Tibial artery (tissue), 4 donors: ENCODE measurements around the gene SAT2.

ENCODE experiments used
- DNase-seq, 2 donors: peaks; one replicate each; pipeline ENCODE4 v3.0.0-alpha.2; 2019
- H3K27ac ChIP-seq, 2 donors: fragments of 200-600 bp; sonication (generic) in 1 of 2; 1 replicate in 1 of 2; 2 replicates in 1 of 2; pipeline ENCODE4 v1.5.1; 2018 to 2019; ENCODE audit warnings: mild to moderate bottlenecking in 1 of 2
- H3K27me3 ChIP-seq, 2 donors: fragments of 200-600 bp; sonication (generic) in 1 of 2; one replicate each; pipeline versions ENCODE4 v1.5.1 to v1.6.0; 2016 to 2019
- H3K36me3 ChIP-seq, 3 donors: fragments of 200-600 bp; sonication (generic) in 2 of 3; one replicate each; pipeline ENCODE4 v1.5.1; 2016 to 2019; ENCODE audit warnings: mild to moderate bottlenecking in 2 of 3
- H3K4me1 ChIP-seq, 4 donors: fragments of 200-600 bp; sonication (generic) in 2 of 4; 1 replicate in 3 of 4; 2 replicates in 1 of 4; pipeline ENCODE4 v1.5.1; 2016 to 2019
- H3K4me3 ChIP-seq, 2 donors: fragments of 200-600 bp; sonication (generic) in 1 of 2; 1 replicate in 1 of 2; 2 replicates in 1 of 2; pipeline ENCODE4 v1.5.1; 2018 to 2019; ENCODE audit warnings: mild to moderate bottlenecking in 2 of 2
- H3K9me3 ChIP-seq, 3 donors: fragments of 200-600 bp; sonication (generic) in 1 of 3; one replicate each; pipeline ENCODE4 v1.5.1; 2016 to 2019
- intact Hi-C: fragments of 100-400 bp; cut with DNase I; formaldehyde crosslinking; loops from one replicate; pipeline ENCODE4 v1.15.0; 2023; ENCODE audit warnings: low total_unique reads
- TF ChIP-seq, protein P1 (sequence below), 2 experiments: fragments of 200-600 bp in 1 of 2; fragments of 450-650 bp in 1 of 2; IDR thresholded peaks; one replicate each; pipeline ENCODE4 v1.5.1; 2017 to 2019; ENCODE audit warnings: antibody characterized with exemption in 2 of 2, mild to moderate bottlenecking in 1 of 2, moderate library complexity in 1 of 2

The SAT2 gene

DNA sequence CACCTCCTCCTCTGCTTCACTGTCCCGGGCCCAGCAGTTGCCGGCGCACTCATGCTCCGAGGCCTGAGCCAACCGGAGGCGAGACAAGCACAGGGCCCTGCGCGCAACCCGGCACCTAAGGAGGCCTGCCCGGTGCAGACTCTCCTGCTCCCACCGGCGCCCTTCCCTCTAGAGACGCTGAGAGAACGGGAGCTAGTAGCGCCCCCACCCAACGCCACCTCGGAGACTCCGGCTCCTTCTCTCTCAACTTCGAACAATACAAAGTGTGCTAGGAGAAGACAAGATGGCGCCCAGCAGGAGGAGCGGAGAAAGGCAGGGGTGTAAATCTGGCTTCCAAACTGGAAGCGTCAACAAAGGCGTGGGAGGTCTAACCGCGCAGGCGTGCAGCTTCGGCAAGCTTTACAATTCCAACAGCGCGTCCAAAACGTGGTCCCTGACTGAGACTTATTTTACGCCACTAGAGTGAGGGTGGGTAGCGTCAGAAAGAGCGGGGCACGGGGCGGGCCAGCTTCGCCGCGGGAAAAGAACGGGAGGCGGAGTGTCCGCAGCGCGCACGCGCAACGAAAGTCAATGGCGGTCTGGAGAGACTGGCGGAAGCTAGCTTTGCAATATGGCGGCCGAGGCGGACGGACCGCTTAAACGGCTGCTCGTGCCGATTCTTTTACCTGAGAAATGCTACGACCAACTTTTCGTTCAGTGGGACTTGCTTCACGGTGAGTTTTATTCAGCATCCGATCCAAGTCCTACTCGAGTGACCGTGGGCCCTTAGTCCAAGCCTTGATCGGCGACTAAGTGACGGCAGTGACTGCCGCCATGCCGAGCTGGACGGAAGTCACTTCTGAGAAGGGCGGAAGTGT, 44.1 kb downstream of the SAT2 start, which contains the start of gene MPDU1:
Gene MPDU1, plus strand, starts transcription at position 600 of the 857 bp plus-strand sequence. Its CDS starts 11 bp downstream, at position 611.
- H3K27ac ChIP-seq = peak within 1 kb of the TSS; percentile 85 to 92
- peaks cover 4 to 24% (median 11%) of the 10 kb centered on the region in 3 donors for H3K36me3 ChIP-seq
- DNase-seq = peak; percentile 93 to 99
- TF ChIP-seq, protein P1, sequence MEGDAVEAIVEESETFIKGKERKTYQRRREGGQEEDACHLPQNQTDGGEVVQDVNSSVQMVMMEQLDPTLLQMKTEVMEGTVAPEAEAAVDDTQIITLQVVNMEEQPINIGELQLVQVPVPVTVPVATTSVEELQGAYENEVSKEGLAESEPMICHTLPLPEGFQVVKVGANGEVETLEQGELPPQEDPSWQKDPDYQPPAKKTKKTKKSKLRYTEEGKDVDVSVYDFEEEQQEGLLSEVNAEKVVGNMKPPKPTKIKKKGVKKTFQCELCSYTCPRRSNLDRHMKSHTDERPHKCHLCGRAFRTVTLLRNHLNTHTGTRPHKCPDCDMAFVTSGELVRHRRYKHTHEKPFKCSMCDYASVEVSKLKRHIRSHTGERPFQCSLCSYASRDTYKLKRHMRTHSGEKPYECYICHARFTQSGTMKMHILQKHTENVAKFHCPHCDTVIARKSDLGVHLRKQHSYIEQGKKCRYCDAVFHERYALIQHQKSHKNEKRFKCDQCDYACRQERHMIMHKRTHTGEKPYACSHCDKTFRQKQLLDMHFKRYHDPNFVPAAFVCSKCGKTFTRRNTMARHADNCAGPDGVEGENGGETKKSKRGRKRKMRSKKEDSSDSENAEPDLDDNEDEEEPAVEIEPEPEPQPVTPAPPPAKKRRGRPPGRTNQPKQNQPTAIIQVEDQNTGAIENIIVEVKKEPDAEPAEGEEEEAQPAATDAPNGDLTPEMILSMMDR (IDR thresholded peaks at IDR 0.05) = peak in 1 of 2 experiments; percentile 16
- H3K27me3 ChIP-seq = no peaks in the 10 kb centered on the region
- no peaks in the 10 kb centered on the region for H3K9me3 ChIP-seq
- intact Hi-C loops = no loop called here
- H3K4me3 ChIP-seq = peak within 1 kb of the TSS; percentile 58 to 62
- H3K4me1 ChIP-seq = peaks cover 10 to 63% (median 53%) of the 10 kb centered on the region in 4 donors

- peak overlapping the region; percentile 58 to 62 for H3K4me3 ChIP-seq
- peaks cover 12 to 30% (median 20%) of the 10 kb centered on the region in 3 donors for H3K36me3 ChIP-seq
- no peaks in the 10 kb centered on the region for H3K9me3 ChIP-seq
- peak overlapping the region; percentile 85 to 92 for H3K27ac ChIP-seq
- H3K4me1 ChIP-seq = peaks cover 10 to 57% (median 50%) of the 10 kb centered on the region in 4 donors
- TF ChIP-seq, protein P1 (IDR thresholded peaks at IDR 0.05) = no peak
- H3K27me3 ChIP-seq = no peaks in the 10 kb centered on the region
- intact Hi-C loops = no loop called here
- DNase-seq = peak in 1 of 2 donors; percentile 76
Observed at GRCh38 chr17:7582396-7583252, 45.0 kb downstream of the SAT2 start.

- no peak for DNase-seq
- intact Hi-C loops = no loop called here
- peaks cover 30 to 37% (median 34%) of the 10 kb centered on the region in 3 donors for H3K36me3 ChIP-seq
- no peaks in the 10 kb centered on the region for H3K9me3 ChIP-seq
- no peaks in the 10 kb centered on the region for H3K27me3 ChIP-seq
- H3K4me3 ChIP-seq = peak overlapping the region; percentile 25 to 44
- TF ChIP-seq, protein P1 (IDR thresholded peaks at IDR 0.05) = no peak
- peaks cover 10 to 57% (median 51%) of the 10 kb centered on the region in 4 donors for H3K4me1 ChIP-seq
- H3K27ac ChIP-seq = peak overlapping the region; percentile 85 to 92
Observed at GRCh38 chr17:7580604-7581575, 46.7 kb downstream of the SAT2 start.

GRCh38 chr17:7579834-7580603, 47.6 kb downstream of the SAT2 start:
- TF ChIP-seq, protein P1 (IDR thresholded peaks at IDR 0.05) = no peak
- H3K9me3 ChIP-seq = no peaks in the 10 kb centered on the region
- H3K4me1 ChIP-seq = peaks cover 10 to 63% (median 56%) of the 10 kb centered on the region in 4 donors
- peak overlapping the region; percentile 25 to 44 for H3K4me3 ChIP-seq
- peak overlapping the region; percentile 85 to 92 for H3K27ac ChIP-seq
- intact Hi-C loops = no loop called here
- DNase-seq = no peak
- no peaks in the 10 kb centered on the region for H3K27me3 ChIP-seq
- peaks cover 38 to 46% (median 43%) of the 10 kb centered on the region in 3 donors for H3K36me3 ChIP-seq
